NCI-H748 (cell line): ENCODE results near the gene MICAL2.

ENCODE experiments used
- DNase-seq: peaks from one replicate; lab custom pipeline; 2025; ENCODE audit not compliant: unreplicated experiment; lab: John Stamatoyannopoulos, UW

The MICAL2 gene

GRCh38 chr11:12241401-12241800 is 131.0 kb downstream of the MICAL2 start:
- peak; percentile 82 for DNase-seq

- peak; percentile 92 for DNase-seq
Observed at GRCh38 chr11:12241971-12242672, 131.7 kb downstream of the MICAL2 start.

GRCh38 chr11:12242966-12243365 is 132.6 kb downstream of the MICAL2 start:
- DNase-seq, result no peak

GRCh38 chr11:12243486-12243885 is 133.1 kb downstream of the MICAL2 start:
- DNase-seq, result peak; percentile 86

GRCh38 chr11:12243911-12244550 is 133.6 kb downstream of the MICAL2 start:
- DNase-seq, result peak; percentile 65

- DNase-seq, result peak; percentile 36
Observed at GRCh38 chr11:12245091-12245490, 134.7 kb downstream of the MICAL2 start.

- peak; percentile 66 for DNase-seq
Observed at GRCh38 chr11:12245549-12246016, 135.2 kb downstream of the MICAL2 start.

- peak; percentile 31 for DNase-seq
Observed at GRCh38 chr11:12246147-12246546, 135.8 kb downstream of the MICAL2 start.

GRCh38 chr11:12246989-12247388 is 136.6 kb downstream of the MICAL2 start:
- DNase-seq, result no peak

- no peak for DNase-seq
Observed at GRCh38 chr11:12247543-12248254, 137.3 kb downstream of the MICAL2 start.

GRCh38 chr11:12248330-12248729 is 137.9 kb downstream of the MICAL2 start:
- peak; percentile 100 for DNase-seq

GRCh38 chr11:12249590-12250260 is 139.3 kb downstream of the MICAL2 start:
- peak; percentile 99 for DNase-seq

- DNase-seq, result peak; percentile 67
Observed at GRCh38 chr11:12251666-12252560, 141.5 kb downstream of the MICAL2 start.

GRCh38 chr11:12253843-12254281 is 143.5 kb downstream of the MICAL2 start:
- DNase-seq, result peak; percentile 47

GRCh38 chr11:12258451-12258850 is 148.1 kb downstream of the MICAL2 start:
- DNase-seq, result no peak

GRCh38 chr11:12259956-12260355 is 149.6 kb downstream of the MICAL2 start:
- DNase-seq, result no peak

- DNase-seq, result no peak
Observed at GRCh38 chr11:12260731-12261521, 150.5 kb downstream of the MICAL2 start.

GRCh38 chr11:12261551-12261950 is 151.2 kb downstream of the MICAL2 start:
- DNase-seq, result no peak

- no peak for DNase-seq
Observed at GRCh38 chr11:12263141-12263693, 152.8 kb downstream of the MICAL2 start.
